Thyroid gland (tissue), 4 donors: Measurements from ENCODE around the gene BCAS3. TPM values are rescaled to one million over a fixed set of nuclear protein-coding genes. Genes with fewer than 3 reads are reported as not detected.

Experiments
- DNase-seq, 2 donors: peaks; one replicate each; pipeline ENCODE4 v3.0.0-alpha.2; 2019
- H3K27ac ChIP-seq, 3 donors: fragments of 200-600 bp; sonication (generic); 1 replicate in 2 of 3; 2 replicates in 1 of 3; pipeline ENCODE4 v1.5.1; 2016 to 2019; ENCODE audit warnings: mild to moderate bottlenecking in 1 of 3, moderate library complexity in 1 of 3
- H3K27me3 ChIP-seq: fragments of 200-600 bp; sonication (generic); one replicate; pipeline ENCODE4 v1.5.1; 2019
- H3K36me3 ChIP-seq, 2 donors: fragments of 200-600 bp; sonication (generic); one replicate each; pipeline ENCODE4 v1.5.1; 2016 to 2019
- H3K4me1 ChIP-seq, 2 donors: fragments of 200-600 bp; sonication (generic); one replicate each; pipeline ENCODE4 v1.5.1; 2017 to 2019
- H3K4me3 ChIP-seq, 3 donors: fragments of 200-600 bp; sonication (generic); replicated peaks in 1 of 3; 1 replicate in 2 of 3; 2 replicates in 1 of 3; pipeline ENCODE4 v1.5.1; 2016; ENCODE audit warnings: mild to moderate bottlenecking in 1 of 3
- H3K9me3 ChIP-seq: fragments of 200-600 bp; sonication (generic); one replicate; pipeline ENCODE4 v1.5.1; 2017
- CTCF ChIP-seq, 6 experiments: fragments of 200-600 bp in 3 of 6; fragments of 450-650 bp in 3 of 6; sonication (generic) in 3 of 6; IDR thresholded peaks; one replicate each; pipeline ENCODE4 v1.5.1; 2016 to 2019; ENCODE audit warnings: antibody characterized with exemption in 6 of 6, mild to moderate bottlenecking in 2 of 6, inconsistent platforms in 1 of 6, moderate library complexity in 1 of 6
- POLR2A ChIP-seq, 2 donors: fragments of 450-650 bp; IDR thresholded peaks; one replicate each; pipeline ENCODE4 v1.6.1; 2017; ENCODE audit warnings: antibody characterized with exemption in 2 of 2, mild to moderate bottlenecking in 2 of 2, moderate library complexity in 1 of 2
- WGBS, 2 donors: methylation state at CpG; one replicate each; pipeline ENCODE4 v1.1.5; 2017; 5-methylcytosine and 5-hydroxymethylcytosine counted together
- intact Hi-C: fragments of 100-400 bp; cut with DNase I; formaldehyde crosslinking; loops from one replicate; pipeline ENCODE4 v1.15.1; 2023
- total RNA-seq, 4 donors: library from RNA; depleted of rRNA; stranded (reverse); fragments of >200 nt; gene quantifications; one replicate each; pipeline ENCODE4 v1.2.3, GENCODE V29; 2016

The BCAS3 gene
- total RNA-seq, 4 donors from 2014 or later = 41.8 to 78.7 (median 51.6) TPM

- intact Hi-C loops = no loop called here
- TF ChIP-seq CTCF (IDR thresholded peaks at IDR 0.05) (no peak), POLR2A (IDR thresholded peaks at IDR 0.05) (no peak)
- DNase-seq = no peak
- Histone ChIP-seq H3K27ac (no peak overlapping the region), H3K9me3 (no peaks in the 10 kb centered on the region), H3K4me3 (no peak overlapping the region), H3K36me3 (no peaks in the 10 kb centered on the region), H3K27me3 (no peaks in the 10 kb centered on the region), H3K4me1 (no peaks in the 10 kb centered on the region)
- WGBS, 2 donors = 98 to 99% methylated on average over 3 of the region's 3 CpGs
Measured at GRCh38 chr17:60947543-60947942, 269.9 kb downstream of the BCAS3 start.

- Histone ChIP-seq H3K4me3 (no peak overlapping the region), H3K27me3 (no peaks in the 10 kb centered on the region), H3K27ac (no peak overlapping the region), H3K36me3 (no peaks in the 10 kb centered on the region), H3K4me1 (no peaks in the 10 kb centered on the region), H3K9me3 (no peaks in the 10 kb centered on the region)
- intact Hi-C loops = no loop called here
- DNase-seq = no peak
- TF ChIP-seq POLR2A (IDR thresholded peaks at IDR 0.05) (no peak), CTCF (IDR thresholded peaks at IDR 0.05) (no peak)
- 96 to 98% methylated on average over 3 of the region's 3 CpGs for WGBS, 2 donors
Measured at GRCh38 chr17:60952747-60953146, 275.1 kb downstream of the BCAS3 start.

GRCh38 chr17:60959011-60959410 lies 281.4 kb downstream of the BCAS3 start:
- TF ChIP-seq CTCF (IDR thresholded peaks at IDR 0.05) (no peak), POLR2A (IDR thresholded peaks at IDR 0.05) (no peak)
- DNase-seq = no peak
- 87 to 99% methylated on average over 2 of the region's 2 CpGs for WGBS, 2 donors
- no peak overlapping the region for H3K27ac ChIP-seq
- H3K9me3 ChIP-seq = no peaks in the 10 kb centered on the region
- intact Hi-C loops = no loop called here
- H3K4me3 ChIP-seq = no peak overlapping the region
- H3K36me3 ChIP-seq = no peaks in the 10 kb centered on the region
- no peaks in the 10 kb centered on the region for H3K27me3 ChIP-seq
- H3K4me1 ChIP-seq = no peaks in the 10 kb centered on the region

GRCh38 chr17:60959696-60960095 lies 282.0 kb downstream of the BCAS3 start:
- no peak for DNase-seq
- no peaks in the 10 kb centered on the region for H3K36me3 ChIP-seq

More at GRCh38 chr17:60959696-60960095, 282.0 kb downstream of the BCAS3 start:
- Histone ChIP-seq H3K27me3 (no peaks in the 10 kb centered on the region), H3K9me3 (no peaks in the 10 kb centered on the region), H3K27ac (no peak overlapping the region), H3K4me3 (no peak overlapping the region), H3K4me1 (no peaks in the 10 kb centered on the region)
- TF ChIP-seq POLR2A (IDR thresholded peaks at IDR 0.05) (no peak), CTCF (IDR thresholded peaks at IDR 0.05) (no peak)
- intact Hi-C loops = no loop called here
